Testis (tissue), 2 donors: Measurements from ENCODE around the gene LPO.

Source experiments
- CTCF ChIP-seq, 3 experiments: fragments of 450-650 bp in 2 of 3; fragments of 200-600 bp in 1 of 3; sonication (generic) in 1 of 3; IDR thresholded peaks; one replicate each; pipeline ENCODE4 v1.5.1; 2016 to 2019; ENCODE audit warnings: antibody characterized with exemption in 3 of 3, mild to moderate bottlenecking in 2 of 3, moderate library complexity in 1 of 3
- POLR2A ChIP-seq: fragments of 450-650 bp; IDR thresholded peaks from one replicate; pipeline ENCODE4 v1.6.1; 2017; ENCODE audit warnings: antibody characterized with exemption, mild to moderate bottlenecking, moderate library complexity

GRCh38 chr17:58311429-58311894 lies 73.1 kb downstream of the LPO start:
- TF ChIP-seq CTCF (IDR thresholded peaks at IDR 0.05): no peak
- TF ChIP-seq POLR2A: no peak
